Measurements from ENCODE around the gene SPTBN2.

The SPTBN2 gene

GRCh38 chr11:66686801-66687750 lies 41.9 kb downstream of the SPTBN2 start:
- DNase-seq (ENCODE audit: low read depth), result no peak
- TF ChIP-seq CTCF (conservative IDR thresholded peaks at IDR 0.05; ENCODE audit: control insufficient read depth, insufficient read depth, low read depth, low read length), result no peak
- H3K4me3 ChIP-seq (ENCODE audit: control insufficient read depth, low read depth, low read length), result no peak overlapping the region

GRCh38 chr11:66686100-66686785 lies 42.8 kb downstream of the SPTBN2 start:
- H3K4me3 ChIP-seq (ENCODE audit: control insufficient read depth, low read depth, low read length), result no peak overlapping the region
- no peak for DNase-seq (ENCODE audit: low read depth)
- TF ChIP-seq CTCF (conservative IDR thresholded peaks at IDR 0.05; ENCODE audit: control insufficient read depth, insufficient read depth, low read depth, low read length), result no peak

GRCh38 chr11:66685276-66686099 lies 43.5 kb downstream of the SPTBN2 start:
- H3K4me3 ChIP-seq (ENCODE audit: control insufficient read depth, low read depth, low read length), result no peak overlapping the region
- TF ChIP-seq CTCF (conservative IDR thresholded peaks at IDR 0.05; ENCODE audit: control insufficient read depth, insufficient read depth, low read depth, low read length), result no peak
- no peak for DNase-seq (ENCODE audit: low read depth)

- no peak for TF ChIP-seq CTCF (conservative IDR thresholded peaks at IDR 0.05; ENCODE audit: control insufficient read depth, insufficient read depth, low read depth, low read length)
- H3K4me3 ChIP-seq (ENCODE audit: control insufficient read depth, low read depth, low read length), result no peak overlapping the region
- no peak for DNase-seq (ENCODE audit: low read depth)
These were observed 44.4 kb downstream of the SPTBN2 start for GRCh38 chr11:66684635-66685034.

GRCh38 chr11:66683877-66684276 lies 45.1 kb downstream of the SPTBN2 start:
- no peak overlapping the region for H3K4me3 ChIP-seq (ENCODE audit: control insufficient read depth, low read depth, low read length)
- DNase-seq (ENCODE audit: low read depth), result no peak
- no peak for TF ChIP-seq CTCF (conservative IDR thresholded peaks at IDR 0.05; ENCODE audit: control insufficient read depth, insufficient read depth, low read depth, low read length)

- TF ChIP-seq CTCF (conservative IDR thresholded peaks at IDR 0.05; ENCODE audit: control insufficient read depth, insufficient read depth, low read depth, low read length), result no peak
These were observed 47.9 kb downstream of the SPTBN2 start for GRCh38 chr11:66680966-66681645.

More at GRCh38 chr11:66680966-66681645, 47.9 kb downstream of the SPTBN2 start:
- H3K4me3 ChIP-seq (ENCODE audit: control insufficient read depth, low read depth, low read length), result no peak overlapping the region
- no peak for DNase-seq (ENCODE audit: low read depth)
